ENCODE measurements around the gene FUT2. TPM values are rescaled to one million over a fixed set of nuclear protein-coding genes. Genes with fewer than 3 reads are reported as not detected.

The FUT2 gene
- total RNA-seq, 4 donors from 2014 or later, result 0.19 TPM; not detected in 3

- no peaks in the 10 kb centered on the region for H3K4me1 ChIP-seq
- TF ChIP-seq POLR2A (IDR thresholded peaks at IDR 0.05), result no peak
- no peak for TF ChIP-seq CTCF (IDR thresholded peaks at IDR 0.05 in 4 of 5, conservative IDR thresholded peaks at IDR 0.05 in 1 of 5)
- DNase-seq (no peak), ATAC-seq (no peak)
- intact Hi-C loops (cut with DNase I; ENCODE audit: low total_unique reads), result no loop called here
- H3K36me3 ChIP-seq, result no peaks in the 10 kb centered on the region
- no peaks in the 10 kb centered on the region for H3K27me3 ChIP-seq
- no peak overlapping the region for H3K4me3 ChIP-seq
- H3K9me3 ChIP-seq, result no peaks in the 10 kb centered on the region
- H3K27ac ChIP-seq, result no peak overlapping the region
- in situ Hi-C loops (cut with MboI; ENCODE audit: low sequenced_read_pairs in 4 of 4), result no loop called here
These were observed 32.1 kb upstream of the FUT2 start for GRCh38 chr19:48663667-48664066.

- Histone ChIP-seq H3K27me3 (no peaks in the 10 kb centered on the region), H3K9me3 (no peaks in the 10 kb centered on the region), H3K4me3 (no peak overlapping the region), H3K4me1 (no peaks in the 10 kb centered on the region), H3K27ac (no peak overlapping the region), H3K36me3 (no peaks in the 10 kb centered on the region)
- ATAC-seq, result no peak
- no peak for DNase-seq
- no peak for TF ChIP-seq POLR2A (IDR thresholded peaks at IDR 0.05)
- TF ChIP-seq CTCF (IDR thresholded peaks at IDR 0.05 in 4 of 5, conservative IDR thresholded peaks at IDR 0.05 in 1 of 5), result no peak
- in situ Hi-C loops (cut with MboI; ENCODE audit: low sequenced_read_pairs in 4 of 4), result no loop called here
- intact Hi-C loops (cut with DNase I; ENCODE audit: low total_unique reads), result no loop called here
These were observed 31.3 kb upstream of the FUT2 start for GRCh38 chr19:48664476-48664875.

GRCh38 chr19:48665786-48666185, 30.0 kb upstream of the FUT2 start:
- Histone ChIP-seq H3K27me3 (no peaks in the 10 kb centered on the region), H3K4me1 (no peaks in the 10 kb centered on the region), H3K9me3 (no peaks in the 10 kb centered on the region), H3K4me3 (no peak overlapping the region), H3K36me3 (no peaks in the 10 kb centered on the region), H3K27ac (no peak overlapping the region)
- DNase-seq (no peak), ATAC-seq (no peak)
- intact Hi-C loops (cut with DNase I; ENCODE audit: low total_unique reads), result no loop called here
- in situ Hi-C loops (cut with MboI; ENCODE audit: low sequenced_read_pairs in 4 of 4), result no loop called here
- TF ChIP-seq POLR2A (IDR thresholded peaks at IDR 0.05) (no peak), CTCF (IDR thresholded peaks at IDR 0.05 in 4 of 5, conservative IDR thresholded peaks at IDR 0.05 in 1 of 5) (no peak)

- intact Hi-C loops (cut with DNase I; ENCODE audit: low total_unique reads), result no loop called here
- no peak for TF ChIP-seq CTCF (IDR thresholded peaks at IDR 0.05 in 4 of 5, conservative IDR thresholded peaks at IDR 0.05 in 1 of 5)
- TF ChIP-seq POLR2A (IDR thresholded peaks at IDR 0.05), result no peak
- no peaks in the 10 kb centered on the region for H3K36me3 ChIP-seq
- H3K4me3 ChIP-seq, result no peak overlapping the region
- in situ Hi-C loops (cut with MboI; ENCODE audit: low sequenced_read_pairs in 4 of 4), result no loop called here
- no peaks in the 10 kb centered on the region for H3K27me3 ChIP-seq
- ATAC-seq (no peak), DNase-seq (no peak)
- H3K4me1 ChIP-seq, result no peaks in the 10 kb centered on the region
- no peaks in the 10 kb centered on the region for H3K9me3 ChIP-seq
- no peak overlapping the region for H3K27ac ChIP-seq
These were observed 27.4 kb upstream of the FUT2 start for GRCh38 chr19:48668332-48668731.

GRCh38 chr19:48668761-48669160, 27.0 kb upstream of the FUT2 start:
- ATAC-seq (no peak), DNase-seq (no peak)
- intact Hi-C loops (cut with DNase I; ENCODE audit: low total_unique reads) (no loop called here), in situ Hi-C loops (cut with MboI; ENCODE audit: low sequenced_read_pairs in 4 of 4) (no loop called here)
- Histone ChIP-seq H3K4me3 (no peak overlapping the region), H3K27me3 (no peaks in the 10 kb centered on the region), H3K27ac (no peak overlapping the region), H3K36me3 (no peaks in the 10 kb centered on the region), H3K4me1 (no peaks in the 10 kb centered on the region), H3K9me3 (no peaks in the 10 kb centered on the region)
- TF ChIP-seq CTCF (IDR thresholded peaks at IDR 0.05 in 4 of 5, conservative IDR thresholded peaks at IDR 0.05 in 1 of 5) (no peak), POLR2A (IDR thresholded peaks at IDR 0.05) (no peak)
